HepG2 (cell line): ENCODE measurements around the gene TNFRSF9. TPM values are rescaled to one million over a fixed set of nuclear protein-coding genes. Genes with fewer than 3 reads are reported as not detected.

ENCODE experiments used
- ATAC-seq: fragments of 200-7000 bp; cut with Tn5 transposase; 3 replicates; pipeline ENCODE4 v1.9.1; 2020; ENCODE audit warnings: mild to moderate bottlenecking, moderate library complexity
- BruUV-seq: library from RNA; stranded (reverse); fragments of 400-500 nt; replicated peaks from 2 replicates; lab custom pipeline; 2021; lab: Mats Ljungman, UMichigan
- CTCF ChIA-PET: fragments of 300-600 bp; formaldehyde crosslinking; extraction: SDS; loops from one replicate; lab custom pipeline; 2021; ENCODE audit warnings: low total read pairs, inconsistent platforms, low intra/inter-chr PET ratio; lab: Yijun Ruan, JAX
- POLR2A ChIA-PET: fragments of 350-600 bp; sonication (Branson Sonifier 250); formaldehyde crosslinking; loops from one replicate; lab custom pipeline; 2020; ENCODE audit warnings: antibody characterized with exemption, inconsistent platforms; lab: Yijun Ruan, JAX
- DNase-seq: peaks from one replicate; pipeline ENCODE4 v3.0.0-alpha.2; 2015; ENCODE audit warnings: low spot score
- FAIRE-seq: peaks from 3 replicates; lab custom pipeline; 2011; peaks lifted over from hg19 to GRCh38; lab: Jason Lieb, UNC
- H2AFZ ChIP-seq: one replicate; pipeline ENCODE4 v1.6.1; 2011; ENCODE audit warnings: low read length, inconsistent platforms
- H3K27ac ChIP-seq: fragments of 300-600 bp; 3 replicates; pipeline ENCODE4 v1.8.0; 2011; ENCODE audit warnings: mixed run types, mild to moderate bottlenecking, mixed read lengths, low read length, inconsistent platforms; ENCODE audit not compliant: insufficient read depth; ENCODE audit errors: extremely low read length
- H3K27me3 ChIP-seq, 2 experiments: fragments of 200-600 bp in 1 of 2; 2 replicates in 1 of 2; 3 replicates in 1 of 2; pipeline versions ENCODE4 v1.6.0 to v1.8.0; 2011; ENCODE audit warnings: low read length in 2 of 2, mild to moderate bottlenecking in 2 of 2, moderate library complexity in 2 of 2, inconsistent platforms in 1 of 2; ENCODE audit not compliant: insufficient read depth in 2 of 2, control insufficient read depth in 1 of 2
- H3K36me3 ChIP-seq, 2 experiments: fragments of 200-600 bp in 1 of 2; replicated peaks in 1 of 2; 2 replicates in 1 of 2; 3 replicates in 1 of 2; pipeline versions ENCODE4 v1.5.1 to v1.8.0; 2011; ENCODE audit warnings: low read length in 2 of 2, inconsistent platforms in 1 of 2; ENCODE audit not compliant: insufficient read depth in 2 of 2, control insufficient read depth in 1 of 2
- H3K4me1 ChIP-seq: 2 replicates; pipeline ENCODE4 v1.5.1; 2012; ENCODE audit warnings: low read length, inconsistent platforms; ENCODE audit not compliant: insufficient read depth
- H3K4me2 ChIP-seq: 2 replicates; pipeline ENCODE4 v1.6.0; 2011; ENCODE audit warnings: low read depth, low read length, inconsistent platforms
- H3K4me3 ChIP-seq, 3 experiments: fragments of 200-600 bp in 1 of 3; sonication (generic), shearing (Covaris generic) in 1 of 3; replicated peaks in 1 of 3; 2 replicates each; pipeline ENCODE4 v1.5.1; 2011 to 2016; ENCODE audit warnings: low read length in 3 of 3, inconsistent platforms in 2 of 3, low read depth in 2 of 3, mild to moderate bottlenecking in 2 of 3, control low read depth in 1 of 3, mixed read lengths in 1 of 3; ENCODE audit not compliant: insufficient read depth in 1 of 3
- H3K79me2 ChIP-seq: one replicate; pipeline ENCODE4 v1.6.1; 2011; ENCODE audit warnings: low read length, inconsistent platforms; ENCODE audit not compliant: insufficient read depth
- H3K9ac ChIP-seq: 2 replicates; pipeline ENCODE4 v1.6.0; 2011; ENCODE audit warnings: mild to moderate bottlenecking, low read depth, low read length, inconsistent platforms; ENCODE audit not compliant: insufficient read depth
- H3K9me3 ChIP-seq: 2 replicates; pipeline ENCODE4 v1.5.1; 2012; ENCODE audit warnings: mild to moderate bottlenecking, low read length
- H4K20me1 ChIP-seq: 2 replicates; pipeline ENCODE4 v1.6.0; 2011; ENCODE audit warnings: inconsistent platforms, mild to moderate bottlenecking, low read length, moderate library complexity; ENCODE audit not compliant: insufficient read depth
- CREBL2 ChIP-seq: sonication (generic); formaldehyde crosslinking; IDR thresholded peaks from 2 replicates; pipeline ENCODE4 v1.8.1; 2023; ENCODE audit warnings: missing genetic modification reagents, mild to moderate bottlenecking, borderline replicate concordance
- IRF2 ChIP-seq: IDR thresholded peaks from 2 replicates; pipeline ENCODE4 v1.6.1; 2018; ENCODE audit warnings: missing genetic modification reagents, missing compliant biosample characterization
- MED13 ChIP-seq: sonication (generic); formaldehyde crosslinking; IDR thresholded peaks from 2 replicates; pipeline ENCODE4 v1.5.0; 2020; ENCODE audit warnings: missing genetic modification reagents
- PITX1 ChIP-seq: sonication (generic); formaldehyde crosslinking; IDR thresholded peaks from 2 replicates; pipeline ENCODE4 v1.5.1; 2020; ENCODE audit warnings: mild to moderate bottlenecking, missing genetic modification reagents
- TFDP2 ChIP-seq: sonication (generic); formaldehyde crosslinking; IDR thresholded peaks from 2 replicates; pipeline ENCODE4 v1.4.0; 2020; ENCODE audit warnings: missing genetic modification reagents
- ZFYVE20 ChIP-seq: sonication (generic); formaldehyde crosslinking; IDR thresholded peaks from 2 replicates; pipeline ENCODE4 v1.8.0; 2023; ENCODE audit warnings: low read depth, mild to moderate bottlenecking, moderate library complexity, missing genetic modification reagents, borderline replicate concordance
- ZNF205 ChIP-seq: IDR thresholded peaks from 2 replicates; pipeline ENCODE4 v1.6.1; 2018; ENCODE audit warnings: missing biosample characterization, missing genetic modification reagents
- ZNF263 ChIP-seq: sonication (generic); formaldehyde crosslinking; IDR thresholded peaks from 2 replicates; pipeline ENCODE4 v1.4.0; 2020; ENCODE audit warnings: missing genetic modification reagents
- ZNF350 ChIP-seq: sonication (generic); formaldehyde crosslinking; IDR thresholded peaks from 2 replicates; pipeline ENCODE4 v1.4.0; 2020; ENCODE audit warnings: mild to moderate bottlenecking, low read depth, missing genetic modification reagents, borderline replicate concordance
- ZNF615 ChIP-seq: sonication (generic); formaldehyde crosslinking; IDR thresholded peaks from 2 replicates; pipeline ENCODE4 v1.5.0; 2020; ENCODE audit warnings: mild to moderate bottlenecking, missing genetic modification reagents, borderline replicate concordance
- ZNF687 ChIP-seq: sonication (generic); formaldehyde crosslinking; IDR thresholded peaks from 2 replicates; pipeline ENCODE4 v1.5.1; 2020; ENCODE audit warnings: mild to moderate bottlenecking, missing genetic modification reagents, moderate library complexity
- ZNF879 ChIP-seq: sonication (generic); formaldehyde crosslinking; IDR thresholded peaks from 2 replicates; pipeline ENCODE4 v1.8.1; 2023; ENCODE audit warnings: missing genetic modification reagents
- ZSCAN29 ChIP-seq: sonication (generic); formaldehyde crosslinking; conservative IDR thresholded peaks from 2 replicates; pipeline ENCODE4 v1.4.0; 2020; ENCODE audit warnings: mild to moderate bottlenecking, missing genetic modification reagents
- WGBS: methylation state at CpG from one replicate; pipeline ENCODE4 v1.1.6; 2017; ENCODE audit warnings: low lambda C conversion rate; 5-methylcytosine and 5-hydroxymethylcytosine counted together
- in situ Hi-C: cut with HindIII; loops from 2 replicates; pipeline ENCODE4 v1.10.0; 2017; ENCODE audit warnings: low pct_unique_long_range_greater_than_20kb; ENCODE audit not compliant: extremely low pct_ligation_motif_present
- intact Hi-C: fragments of 100-400 bp; cut with micrococcal nuclease; formaldehyde crosslinking; loops from one replicate; pipeline ENCODE4 v1.10.0; 2022; ENCODE audit not compliant: unreplicated experiment
- polyA plus RNA-seq, 8 experiments: library from polyadenylated mRNA; depleted of rRNA in 3 of 8; stranded (reverse) in 7 of 8; unstranded in 1 of 8; fragments of >200 nt; fragmentation: Illumina TruSeq in 4 of 8; extraction: Trizol in 4 of 8; gene quantifications; 2 replicates each; pipeline versions ENCODE4 v1.2.1 to v1.2.3, GENCODE V29; 2011 to 2016; ENCODE audit warnings: low read depth in 4 of 8, missing spikeins in 1 of 8, mixed read lengths in 1 of 8; ENCODE audit not compliant: insufficient read depth in 1 of 8
- total RNA-seq, 5 experiments: library from RNA; depleted of rRNA; stranded (reverse); fragments of >200 nt; fragmentation: Illumina TruSeq; extraction: Trizol; gene quantifications; 2 replicates each; pipeline ENCODE4 v1.2.3, GENCODE V29; 2016; ENCODE audit warnings: low read depth in 1 of 5

The TNFRSF9 gene
- total and polyA plus RNA-seq, 2 of the 13 experiments (the other 11 are each of a cell fraction or from before 2014, with no cell fraction given): 0.07 TPM; not detected in 1

GRCh38 chr1:7942214-7942921 is 1.7 kb upstream of the TNFRSF9 start (continued):
- TF ChIP-seq TFDP2 (no peak), ZNF615 (CRISPR knock-in tag) (no peak), ZNF879 (CRISPR knock-in tag) (no peak), ZNF687 (CRISPR knock-in tag) (peak; percentile 61)

GRCh38 chr1:7941437-7941793 is 776 bp upstream of the TNFRSF9 start:
- no TSS peak for BruUV-seq
- Histone ChIP-seq H3K4me1 (no peaks in the 10 kb centered on the region), H4K20me1 (no peaks in the 10 kb centered on the region), H2AFZ (no peak overlapping the region), H3K36me3 (no peaks in the 10 kb centered on the region), H3K9ac (no peak overlapping the region), H3K27me3 (peaks cover 6 to 58% of the 10 kb centered on the region in 2 experiments; a peak in 4 of 5 replicates), H3K79me2 (no peaks in the 10 kb centered on the region), H3K9me3 (no peaks in the 10 kb centered on the region), H3K4me2 (no peak overlapping the region), H3K27ac (no peak overlapping the region), H3K4me3 (no peak overlapping the region)
- intact Hi-C loops: no loop called here
- no peak for FAIRE-seq
- ChIA-PET POLR2A (no interaction called here), CTCF (no interaction called here)
- WGBS: 46% methylated on average over 9 of the region's 9 CpGs
- no peak for ATAC-seq
- in situ Hi-C loops: no loop called here
- no peak for TF ChIP-seq ZNF263 (CRISPR knock-in tag)
- no peak for TF ChIP-seq ZNF350 (CRISPR knock-in tag)
- no peak for TF ChIP-seq CREBL2 (CRISPR knock-in tag)
- TF ChIP-seq PITX1 (CRISPR knock-in tag): no peak
- no peak for TF ChIP-seq ZFYVE20
- no peak for TF ChIP-seq MED13 (CRISPR knock-in tag)
- no peak for TF ChIP-seq ZNF205 (CRISPR knock-in tag)
- no peak for TF ChIP-seq IRF2 (CRISPR knock-in tag)
- no peak for TF ChIP-seq ZSCAN29
- no peak for DNase-seq
